HG03097 (cell line): ENCODE results near the gene OR1A2.
"Not testable (repeated sequence)": the region's sequence is repeated elsewhere in the genome, so short reads cannot be mapped to it uniquely, and the experiment has no call there.

Experiments
- ATAC-seq: cut with Tn5 transposase; IDR thresholded peaks from one replicate; pipeline ENCODE4 v1.9.1; 2021; ENCODE audit not compliant: unreplicated experiment, low FRiP score

The OR1A2 gene

GRCh38 chr17:3197219-3197618 is at the start of gene OR1A2:
Gene OR1A2, plus strand, starts transcription at chr17:3197519. Its CDS starts 0 bp downstream, at chr17:3197519.
- no peak for ATAC-seq

- no peak for ATAC-seq
Measured at GRCh38 chr17:3157218-3157617, 40.1 kb upstream of the OR1A2 start.

- no peak for ATAC-seq
Measured at GRCh38 chr17:3167574-3167973, 29.7 kb upstream of the OR1A2 start.

GRCh38 chr17:3189961-3190360 is 7.4 kb upstream of the OR1A2 start:
- ATAC-seq: no peak

GRCh38 chr17:3207367-3207766 is 10.0 kb downstream of the OR1A2 start, which contains the start of gene OR1A1:
Gene OR1A1, plus strand, starts transcription at chr17:3207667. Its CDS starts 7,954 bp downstream, at chr17:3215621.
- ATAC-seq: no peak

GRCh38 chr17:3208484-3208883 is 11.2 kb downstream of the OR1A2 start:
- no peak for ATAC-seq

GRCh38 chr17:3213001-3213400 is 15.7 kb downstream of the OR1A2 start:
- no peak for ATAC-seq

- no peak for ATAC-seq
Measured at GRCh38 chr17:3213587-3213986, 16.3 kb downstream of the OR1A2 start.

GRCh38 chr17:3219978-3220377 is 22.7 kb downstream of the OR1A2 start:
- ATAC-seq: not testable (repeated sequence)

GRCh38 chr17:3221850-3222249 is 24.5 kb downstream of the OR1A2 start:
- no peak for ATAC-seq

- no peak for ATAC-seq
Measured at GRCh38 chr17:3222505-3222904, 25.2 kb downstream of the OR1A2 start.

- not testable (repeated sequence) for ATAC-seq
Measured at GRCh38 chr17:3224721-3225352, 27.5 kb downstream of the OR1A2 start.

- not testable (repeated sequence) for ATAC-seq
Measured at GRCh38 chr17:3232300-3232699, 35.0 kb downstream of the OR1A2 start.

GRCh38 chr17:3238685-3239084 is 41.4 kb downstream of the OR1A2 start:
- ATAC-seq: not testable (repeated sequence)

GRCh38 chr17:3241044-3241443 is 43.7 kb downstream of the OR1A2 start:
- ATAC-seq: not testable (repeated sequence)

- ATAC-seq: not testable (repeated sequence)
Measured at GRCh38 chr17:3244841-3245240, 47.5 kb downstream of the OR1A2 start.
